AG04450 (cell line): Measurements from ENCODE around the gene ADAMTSL2. TPM values are rescaled to one million over a fixed set of nuclear protein-coding genes. Genes with fewer than 3 reads are reported as not detected.

Experiments
- CTCF ChIA-PET: fragments of 300-600, 350-600 bp; formaldehyde crosslinking; extraction: SDS; loops from one replicate; lab custom pipeline; 2022; ENCODE audit warnings: antibody characterized with exemption, inconsistent platforms; lab: Charles Lee
- POLR2A ChIA-PET: fragments of 350-600 bp; formaldehyde crosslinking; extraction: SDS; loops from one replicate; lab custom pipeline; 2021; ENCODE audit warnings: antibody characterized with exemption, inconsistent platforms; lab: Yijun Ruan, JAX
- DNase-seq: peaks from one replicate; pipeline ENCODE4 v3.0.0-alpha.2; 2011; ENCODE audit warnings: low read depth, low spot score
- H3K27ac ChIP-seq: one replicate; pipeline ENCODE4 v1.5.1; 2012; ENCODE audit warnings: low read depth, low read length, control low read depth
- H3K27me3 ChIP-seq: one replicate; pipeline ENCODE4 v1.6.0; 2012; ENCODE audit warnings: low read length; ENCODE audit not compliant: control insufficient read depth, insufficient read depth
- H3K4me3 ChIP-seq: 2 replicates; pipeline ENCODE4 v1.5.1; 2011; ENCODE audit warnings: mild to moderate bottlenecking, low read depth, low read length, control low read depth
- H3K9me3 ChIP-seq: 2 replicates; pipeline ENCODE4 v1.5.1; 2012; ENCODE audit warnings: low read length; ENCODE audit not compliant: control insufficient read depth, insufficient read depth
- CTCF ChIP-seq: IDR thresholded peaks from 2 replicates; pipeline ENCODE4 v1.5.1; 2011; ENCODE audit warnings: low read depth, low read length, control low read depth, inconsistent platforms
- polyA plus RNA-seq: library from polyadenylated mRNA; depleted of rRNA; stranded (reverse); fragments of >200 nt; gene quantifications from 2 replicates; pipeline ENCODE4 v1.2.3, GENCODE V29; 2011

Gene ADAMTSL2
- polyA plus RNA-seq, 1 experiment = not detected

GRCh38 chr9:133495327-133496293 lies 38.9 kb upstream of the ADAMTSL2 start:
- DNase-seq = no peak
- POLR2A ChIA-PET = no interaction called here
- Histone ChIP-seq H3K4me3 (no peak overlapping the region), H3K9me3 (peaks cover 6% of the 10 kb centered on the region), H3K27ac (no peak overlapping the region), H3K27me3 (peaks cover 67% of the 10 kb centered on the region)
- TF ChIP-seq CTCF = no peak
- CTCF ChIA-PET = interaction anchor here (0.7 to 1.2 kb wide), 2 partner anchors 9 kb away, joined by 4 to 6 read pairs; no protein-coding TSS in a partner anchor

GRCh38 chr9:133496861-133497842 lies 37.4 kb upstream of the ADAMTSL2 start:
- no peak for DNase-seq
- no peak overlapping the region for H3K4me3 ChIP-seq
- H3K9me3 ChIP-seq = peaks cover 14% of the 10 kb centered on the region
- CTCF ChIA-PET = interaction anchor here (0.7 kb wide), 1 partner anchor 11 kb away, joined by 4 read pairs; no protein-coding TSS in a partner anchor
- peaks cover 67% of the 10 kb centered on the region for H3K27me3 ChIP-seq
- TF ChIP-seq CTCF = no peak
- POLR2A ChIA-PET = no interaction called here
- no peak overlapping the region for H3K27ac ChIP-seq

GRCh38 chr9:133499132-133499891 lies 35.2 kb upstream of the ADAMTSL2 start:
- H3K27me3 ChIP-seq = peaks cover 54% of the 10 kb centered on the region
- ChIA-PET POLR2A (no interaction called here), CTCF (interaction anchor here (0.7 kb wide), 1 partner anchor 13 kb away, joined by 3 read pairs; no protein-coding TSS in a partner anchor)
- H3K27ac ChIP-seq = no peak overlapping the region
- peaks cover 14% of the 10 kb centered on the region for H3K9me3 ChIP-seq
- DNase-seq = no peak
- no peak overlapping the region for H3K4me3 ChIP-seq
- peak; percentile 10; the same call in 1 of the 2 replicates for TF ChIP-seq CTCF

- Histone ChIP-seq H3K27ac (no peak overlapping the region), H3K27me3 (peaks cover 50% of the 10 kb centered on the region), H3K9me3 (peaks cover 14% of the 10 kb centered on the region), H3K4me3 (no peak overlapping the region)
- POLR2A ChIA-PET = no interaction called here
- DNase-seq = no peak
- no peak for TF ChIP-seq CTCF
- CTCF ChIA-PET = interaction anchor here (0.7 kb wide), 1 partner anchor 13 kb away, joined by 3 read pairs; no protein-coding TSS in a partner anchor
These were observed 34.6 kb upstream of the ADAMTSL2 start for GRCh38 chr9:133499892-133500270.
